Left lung (tissue), 10 donors: ENCODE results near the gene CASKIN2. TPM values are rescaled to one million over a fixed set of nuclear protein-coding genes. Genes with fewer than 3 reads are reported as not detected.
A peak's percentile ranks its signal among the peaks of the same experiment; 100 is the strongest.

Experiments
- ATAC-seq: fragments of 200-7000 bp; cut with Tn5 transposase; one replicate; pipeline ENCODE4 v1.9.1; 2020; ENCODE audit warnings: moderate library complexity
- DNase-seq, 4 donors: peaks; one replicate each; pipeline ENCODE4 v3.0.0-alpha.2; 2013 to 2020
- H3K27ac ChIP-seq, 2 donors: fragments of 200-600 bp; sonication (generic) in 1 of 2; one replicate each; pipeline versions ENCODE4 v1.5.0 to v1.8.0; 2020 to 2021
- H3K27me3 ChIP-seq, 2 donors: fragments of 200-600 bp; sonication (generic) in 1 of 2; one replicate each; pipeline versions ENCODE4 v1.5.0 to v1.8.0; 2020 to 2021
- H3K36me3 ChIP-seq, 2 donors: fragments of 200-600 bp; sonication (generic) in 1 of 2; one replicate each; pipeline versions ENCODE4 v1.5.0 to v1.8.0; 2020 to 2021
- H3K4me1 ChIP-seq, 2 donors: fragments of 200-600 bp; one replicate each; pipeline ENCODE4 v1.8.0; 2021
- H3K4me3 ChIP-seq, 2 donors: fragments of 200-600 bp; sonication (generic) in 1 of 2; one replicate each; pipeline versions ENCODE4 v1.5.0 to v1.8.0; 2020 to 2021; ENCODE audit warnings: mild to moderate bottlenecking in 1 of 2
- H3K9me3 ChIP-seq, 2 donors: fragments of 200-600 bp; sonication (generic) in 1 of 2; one replicate each; pipeline versions ENCODE4 v1.5.0 to v1.8.0; 2020 to 2021
- intact Hi-C, 2 donors: fragments of 100-400 bp; cut with DNase I; formaldehyde crosslinking; loops; one replicate each; pipeline versions ENCODE4 v1.11.2 to v1.14.2; 2022
- polyA plus RNA-seq, 6 donors: library from polyadenylated mRNA; unstranded; fragments of 120-200 nt; gene quantifications; one replicate each; pipeline ENCODE4 v1.2.1, GENCODE V29; 2013; ENCODE audit not compliant: insufficient read length in 6 of 6
- total RNA-seq, 2 donors: library from RNA; stranded (reverse); fragmentation: NEBNext Ultra II Directional; extraction: Animal tissue kit (Norgen Biotek cat#: 25700); gene quantifications; one replicate each; pipeline ENCODE4 v1.2.1, GENCODE V29; 2021
- TF ChIP-seq, protein P1 (sequence below), 2 donors: fragments of 200-600 bp; sonication (generic) in 1 of 2; IDR thresholded peaks; one replicate each; pipeline versions ENCODE4 v1.5.0 to v1.8.0; 2021; ENCODE audit warnings: antibody characterized with exemption in 2 of 2
- donor health status: DM: no; HTN: yes; CAD: no.
- donor health status: DM: no; HTN: no; CAD: no.

Gene CASKIN2
- total and polyA plus RNA-seq, 8 donors: 17.9 to 74.4 (median 28.6) TPM

DNA sequence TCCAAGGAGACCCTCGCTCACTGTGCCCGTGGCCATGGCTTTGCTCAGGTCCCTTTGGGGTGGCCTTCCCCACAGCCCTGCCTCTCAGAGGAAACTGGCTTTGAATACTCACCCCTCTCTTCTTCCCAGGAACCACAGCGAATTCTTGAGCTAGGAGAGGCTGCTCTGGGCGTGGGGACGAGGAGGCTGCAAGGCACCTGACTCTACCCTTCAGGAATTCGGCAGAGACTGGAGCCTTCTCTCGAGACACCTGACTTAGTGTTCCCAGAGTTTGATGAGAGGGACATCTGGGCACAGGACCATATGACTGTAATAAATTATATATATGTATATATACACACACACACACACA, 16.4 kb upstream of the CASKIN2 start:
- intact Hi-C loops: no loop called here
- H3K36me3 ChIP-seq: peaks cover 0 to 9% of the 10 kb centered on the region in 2 donors
- ATAC-seq (peak; percentile 80), DNase-seq (peak in 1 of 4 donors; percentile 68)
- H3K4me1 ChIP-seq: peaks cover 4 to 18% of the 10 kb centered on the region in 2 donors
- peak overlapping the region; percentile 73 to 77 for H3K27ac ChIP-seq
- peaks cover 0 to 2% of the 10 kb centered on the region in 2 donors for H3K27me3 ChIP-seq
- TF ChIP-seq, protein P1, sequence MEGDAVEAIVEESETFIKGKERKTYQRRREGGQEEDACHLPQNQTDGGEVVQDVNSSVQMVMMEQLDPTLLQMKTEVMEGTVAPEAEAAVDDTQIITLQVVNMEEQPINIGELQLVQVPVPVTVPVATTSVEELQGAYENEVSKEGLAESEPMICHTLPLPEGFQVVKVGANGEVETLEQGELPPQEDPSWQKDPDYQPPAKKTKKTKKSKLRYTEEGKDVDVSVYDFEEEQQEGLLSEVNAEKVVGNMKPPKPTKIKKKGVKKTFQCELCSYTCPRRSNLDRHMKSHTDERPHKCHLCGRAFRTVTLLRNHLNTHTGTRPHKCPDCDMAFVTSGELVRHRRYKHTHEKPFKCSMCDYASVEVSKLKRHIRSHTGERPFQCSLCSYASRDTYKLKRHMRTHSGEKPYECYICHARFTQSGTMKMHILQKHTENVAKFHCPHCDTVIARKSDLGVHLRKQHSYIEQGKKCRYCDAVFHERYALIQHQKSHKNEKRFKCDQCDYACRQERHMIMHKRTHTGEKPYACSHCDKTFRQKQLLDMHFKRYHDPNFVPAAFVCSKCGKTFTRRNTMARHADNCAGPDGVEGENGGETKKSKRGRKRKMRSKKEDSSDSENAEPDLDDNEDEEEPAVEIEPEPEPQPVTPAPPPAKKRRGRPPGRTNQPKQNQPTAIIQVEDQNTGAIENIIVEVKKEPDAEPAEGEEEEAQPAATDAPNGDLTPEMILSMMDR (IDR thresholded peaks at IDR 0.05): no peak
- H3K9me3 ChIP-seq: no peaks in the 10 kb centered on the region
- no peak overlapping the region for H3K4me3 ChIP-seq

DNA sequence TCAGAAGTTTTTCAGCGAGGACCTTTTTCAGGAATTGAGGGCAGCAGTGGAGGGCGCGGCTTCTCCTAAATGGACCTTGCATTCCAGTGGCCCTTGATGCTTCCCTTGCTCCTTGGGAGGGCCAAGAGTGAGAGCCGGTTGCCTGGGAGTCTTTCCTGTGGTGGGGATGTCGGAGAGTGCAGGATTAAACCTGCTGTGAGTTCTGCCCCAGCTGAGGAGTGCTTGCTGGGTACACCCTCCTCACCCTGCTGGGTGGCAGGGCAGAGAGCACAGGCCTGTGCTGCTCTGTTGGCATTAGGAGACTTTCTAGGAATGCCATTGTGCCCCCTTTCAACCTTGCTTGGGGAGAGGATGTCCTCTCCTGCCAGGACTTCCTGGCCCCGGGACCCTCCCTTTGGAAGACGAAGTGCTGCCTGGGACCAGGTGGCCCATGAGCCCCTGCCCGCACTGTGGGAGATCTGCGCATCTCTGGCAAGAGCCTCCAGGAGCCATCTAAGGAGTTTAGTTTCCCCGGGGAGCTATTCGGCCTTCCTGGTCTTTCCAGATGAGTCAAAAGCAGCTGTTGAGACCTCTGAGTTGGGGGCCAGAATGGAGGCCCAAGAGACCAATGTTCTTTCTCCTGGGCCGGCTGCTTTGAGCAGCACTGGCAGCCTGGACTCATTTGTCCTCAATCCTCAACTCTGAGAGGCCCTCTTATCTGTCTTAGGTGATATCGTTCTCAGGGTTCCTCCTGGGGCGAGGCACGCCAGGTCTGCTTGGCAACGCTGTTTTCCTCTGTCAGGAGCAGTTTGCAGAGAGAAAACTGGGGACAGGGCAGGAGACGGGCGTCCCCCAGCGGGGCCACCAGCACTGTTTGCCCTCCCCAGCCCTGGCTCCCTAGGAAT, 15.7 kb upstream of the CASKIN2 start:
- ATAC-seq: peak; percentile 26

DNA sequence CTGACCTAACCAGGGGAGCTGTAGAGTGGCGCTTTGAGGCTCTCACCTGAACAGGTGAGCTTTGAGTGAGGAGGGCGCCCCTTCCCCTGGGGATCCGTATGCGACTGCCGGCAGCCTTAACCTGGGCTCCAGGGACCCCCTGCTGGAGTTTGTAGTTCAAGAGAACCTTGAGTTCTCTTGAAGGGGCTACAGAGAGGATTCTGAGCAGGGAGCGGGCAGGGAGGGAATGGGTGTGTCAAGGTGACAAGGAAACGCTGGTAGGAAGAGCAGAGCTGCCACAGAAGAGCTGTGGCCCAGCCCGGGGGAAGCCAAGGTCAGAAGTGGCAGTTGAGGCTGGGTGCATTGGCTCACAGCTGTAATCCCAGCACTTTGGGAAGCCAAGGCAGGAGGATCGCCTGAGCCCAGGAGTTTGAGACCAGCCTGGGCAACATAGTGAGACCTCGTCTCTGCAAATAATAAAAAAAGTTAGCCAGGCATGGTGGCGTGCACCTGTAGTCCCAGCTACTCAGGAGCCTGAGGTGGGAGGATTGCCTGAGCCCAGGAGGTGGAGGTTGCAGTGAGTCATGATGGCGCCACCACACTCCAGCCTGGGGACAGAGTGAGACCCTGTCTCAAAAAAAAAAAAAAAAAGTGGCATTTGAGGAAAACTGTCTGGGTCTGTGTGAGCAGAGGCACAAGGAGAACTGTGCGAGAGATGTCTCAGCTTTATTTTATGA, 11.4 kb upstream of the CASKIN2 start:
- TF ChIP-seq, protein P1 (IDR thresholded peaks at IDR 0.05): no peak
- Histone ChIP-seq H3K9me3 (no peaks in the 10 kb centered on the region), H3K4me1 (peaks cover 4 to 27% of the 10 kb centered on the region in 2 donors), H3K27me3 (peaks cover 0 to 15% of the 10 kb centered on the region in 2 donors), H3K36me3 (peaks cover 0 to 8% of the 10 kb centered on the region in 2 donors), H3K4me3 (peak overlapping the region; percentile 38 to 73), H3K27ac (peak overlapping the region; percentile 72 to 76)
- ATAC-seq: peak; percentile 6
- intact Hi-C loops: loop anchor here (10.0 kb wide), 2 partner anchors 58 to 102 kb away; partner anchors contain the start of gene MYO15B (in 1 of the 2)
- DNase-seq: no peak

More for the DNA sequence above, 15.7 kb upstream of the CASKIN2 start:
- H3K4me1 ChIP-seq: peaks cover 4 to 20% of the 10 kb centered on the region in 2 donors
- H3K4me3 ChIP-seq: no peak overlapping the region
- no peak for DNase-seq
- H3K9me3 ChIP-seq: no peaks in the 10 kb centered on the region
- H3K27ac ChIP-seq: peak overlapping the region; percentile 73 to 77
- peaks cover 0 to 9% of the 10 kb centered on the region in 2 donors for H3K36me3 ChIP-seq
- H3K27me3 ChIP-seq: peaks cover 0 to 8% of the 10 kb centered on the region in 2 donors
- TF ChIP-seq, protein P1 (IDR thresholded peaks at IDR 0.05): no peak
- intact Hi-C loops: no loop called here

DNA sequence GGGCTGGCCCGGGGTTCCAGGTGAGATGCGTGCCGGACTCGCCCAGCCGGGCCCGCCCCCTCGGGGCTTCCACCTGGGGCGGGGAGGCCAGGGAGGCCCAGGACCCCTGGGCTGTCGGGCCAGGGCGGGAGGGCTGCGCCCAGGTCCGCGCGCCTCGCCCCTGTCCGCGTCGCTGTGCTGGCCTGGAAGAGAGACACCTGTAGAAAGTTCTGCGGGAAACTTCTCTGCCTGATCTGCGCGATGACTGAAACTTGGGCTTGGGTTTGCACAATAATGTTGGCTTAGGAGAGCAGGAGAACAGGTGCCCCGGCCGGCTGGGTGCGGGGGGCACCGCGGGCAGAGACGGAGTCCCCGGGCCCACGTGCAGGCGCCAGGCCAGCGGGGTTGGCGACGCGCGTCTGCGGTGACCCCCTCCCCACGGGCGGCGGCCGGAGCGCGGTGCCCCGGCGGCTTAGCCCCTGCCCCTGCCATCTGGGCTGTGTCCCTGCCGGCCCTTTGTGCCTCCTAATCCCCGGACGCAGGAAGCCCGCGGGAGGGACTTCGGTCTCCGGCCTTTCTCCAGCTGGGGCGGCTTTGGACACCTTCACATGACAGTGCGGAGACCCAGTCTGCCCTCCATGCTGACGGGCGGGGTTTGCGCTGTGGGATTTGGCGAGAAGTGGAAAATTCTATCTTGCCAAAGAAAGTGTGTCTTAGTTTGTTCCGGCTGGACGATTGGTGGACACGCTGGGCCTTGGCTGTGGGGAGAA, 10.6 kb upstream of the CASKIN2 start:
- Histone ChIP-seq H3K27me3 (peaks cover 0 to 15% of the 10 kb centered on the region in 2 donors), H3K4me1 (peaks cover 1 to 25% of the 10 kb centered on the region in 2 donors), H3K4me3 (peak overlapping the region; percentile 38 to 73), H3K36me3 (peaks cover 0 to 15% of the 10 kb centered on the region in 2 donors), H3K27ac (peak overlapping the region; percentile 72 to 76), H3K9me3 (no peaks in the 10 kb centered on the region)
- DNase-seq (peak in 1 of 4 donors; percentile 83), ATAC-seq (peak; percentile 9)
- TF ChIP-seq, protein P1 (IDR thresholded peaks at IDR 0.05): no peak
- intact Hi-C loops: loop anchor here (10.0 kb wide), 2 partner anchors 59 to 101 kb away; partner anchors contain the start of gene MYO15B (in 1 of the 2)
